NCI-H748 treated with DMSO at 0.1 percent for 48 hours (cell line): ENCODE data around the gene LARP1.
A peak's percentile ranks its signal among the peaks of the same experiment; 100 is the strongest.
"Not testable (repeated sequence)": the region's sequence is repeated elsewhere in the genome, so short reads cannot be mapped to it uniquely, and the experiment has no call there.

Experiments used
- DNase-seq: peaks from one replicate; lab custom pipeline; 2025; lab: John Stamatoyannopoulos, UW

Gene LARP1

DNA sequence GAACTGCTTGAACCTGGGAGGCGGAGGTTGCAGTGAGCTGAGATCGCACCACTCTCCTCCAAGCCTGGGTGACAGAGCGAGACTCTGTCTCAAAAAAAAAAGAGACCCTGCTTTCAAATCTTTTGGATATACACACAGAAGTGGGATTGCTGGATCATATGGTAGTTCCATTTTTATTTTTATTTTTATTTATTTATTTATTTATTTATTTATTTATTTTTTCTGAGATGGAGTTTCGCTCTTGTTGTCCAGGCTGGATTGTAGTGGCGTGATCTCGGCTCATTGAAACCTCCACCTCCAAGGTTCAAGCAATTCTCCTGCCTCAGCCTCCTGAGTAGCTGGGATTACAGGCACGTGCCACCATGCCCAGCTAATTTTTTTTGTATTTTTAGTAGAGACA is 19.8 kb upstream of the LARP1 start:
- not testable (repeated sequence) for DNase-seq

DNA sequence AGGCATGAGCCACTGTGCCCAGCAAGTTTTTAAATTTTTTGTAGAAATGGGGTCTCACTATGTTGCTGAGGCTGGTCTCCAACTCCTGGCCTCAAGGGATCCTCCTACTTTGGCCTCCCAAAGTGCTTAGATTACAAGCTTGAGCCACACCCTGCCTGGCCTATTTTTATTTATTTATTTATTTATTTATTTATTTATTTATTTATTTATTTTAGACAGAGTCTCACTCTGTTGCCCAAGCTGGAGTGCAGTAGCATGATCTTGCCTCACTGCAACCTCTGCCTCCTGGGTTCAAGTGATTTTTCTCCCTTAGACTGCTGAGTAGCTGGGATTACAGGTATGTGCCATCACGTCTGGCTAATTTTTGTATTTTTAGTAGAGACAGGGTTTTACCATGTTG is 18.8 kb upstream of the LARP1 start:
- DNase-seq, result not testable (repeated sequence)

- DNase-seq, result no peak
These were observed 17.4 kb upstream of the LARP1 start for GRCh38 chr5:154737667-154738320.

DNA sequence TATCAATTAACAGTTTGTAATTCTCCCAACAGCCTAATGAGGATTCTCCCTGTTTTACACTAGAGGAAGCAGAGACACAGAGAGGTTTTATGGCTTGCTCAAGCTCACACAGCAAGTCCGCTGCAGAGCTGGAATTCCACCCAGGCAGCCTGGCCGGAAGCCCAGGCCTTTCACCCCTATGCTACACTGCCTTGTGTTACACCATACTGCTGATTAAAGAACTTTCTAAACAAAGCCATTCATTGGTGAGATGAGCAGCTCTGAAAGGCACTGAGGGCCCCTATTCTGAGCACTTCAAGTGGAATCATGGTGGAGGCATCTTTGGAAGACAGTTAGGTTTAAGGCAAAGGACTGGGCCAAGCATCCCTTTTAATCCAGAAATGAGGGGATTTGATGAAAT is 14.7 kb upstream of the LARP1 start:
- no peak for DNase-seq

- DNase-seq, result no peak
These were observed 14.2 kb upstream of the LARP1 start for GRCh38 chr5:154740957-154741356.

DNA sequence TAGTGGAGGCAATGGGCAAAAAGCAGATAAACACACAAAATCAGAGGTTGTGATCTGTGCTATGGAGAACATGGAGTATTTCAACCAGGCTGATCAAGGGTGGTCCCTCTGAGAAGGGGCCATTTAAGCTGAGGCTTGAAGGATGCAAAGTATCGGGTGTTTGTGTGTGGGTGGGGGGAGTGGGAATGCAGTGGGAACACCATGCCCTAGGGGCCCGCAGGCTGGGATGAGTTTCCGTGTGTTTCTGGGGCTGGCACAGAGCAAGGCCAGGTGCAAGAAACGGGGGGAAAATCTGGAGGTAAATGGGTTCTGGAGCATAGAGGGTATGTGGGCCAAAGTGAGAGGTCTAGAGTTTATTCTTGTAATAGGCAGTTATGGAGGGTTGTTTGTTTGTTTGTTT is 13.8 kb upstream of the LARP1 start:
- no peak for DNase-seq

- no peak for DNase-seq
These were observed 11.4 kb upstream of the LARP1 start for GRCh38 chr5:154743812-154744211.

DNA sequence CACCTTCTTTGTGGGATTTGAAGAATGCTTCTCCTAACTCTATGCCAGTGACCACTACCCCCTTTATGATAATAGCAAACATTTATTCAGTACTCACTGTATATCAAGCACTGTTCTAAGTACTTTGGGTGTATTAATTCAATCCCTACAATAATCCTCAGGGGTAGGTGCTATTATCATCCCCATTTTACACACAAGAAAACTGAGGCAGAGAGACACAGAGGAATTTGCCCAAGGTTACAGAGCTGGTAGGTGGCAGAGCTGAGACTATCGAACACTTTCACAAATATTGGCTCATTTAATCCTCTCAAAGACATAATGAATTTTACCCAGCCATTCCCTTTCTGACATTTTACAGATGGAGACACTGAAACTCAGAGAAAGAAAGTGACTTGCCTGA is 9.8 kb upstream of the LARP1 start:
- no peak for DNase-seq

DNA sequence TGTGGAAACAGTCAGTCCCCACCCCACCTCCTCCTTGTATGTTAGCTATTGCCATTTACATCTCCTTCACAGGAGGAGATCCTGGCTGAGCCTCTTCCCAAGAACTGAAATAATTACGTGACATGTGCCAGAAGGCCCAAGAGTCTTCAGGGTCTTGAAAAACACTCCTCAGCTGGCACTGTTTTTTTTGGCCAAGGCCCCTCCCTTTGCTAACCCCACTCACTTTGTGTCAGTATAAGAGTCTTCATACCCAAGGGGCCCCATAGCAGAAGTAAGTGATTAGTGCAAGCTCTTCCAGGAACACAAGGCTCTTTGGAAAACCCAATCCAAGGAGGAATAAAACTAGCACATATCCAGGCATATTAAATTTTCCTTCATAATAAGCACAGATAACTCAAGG is 5.7 kb upstream of the LARP1 start:
- no peak for DNase-seq

GRCh38 chr5:154750641-154751040 is 4.5 kb upstream of the LARP1 start:
- not testable (repeated sequence) for DNase-seq

DNA sequence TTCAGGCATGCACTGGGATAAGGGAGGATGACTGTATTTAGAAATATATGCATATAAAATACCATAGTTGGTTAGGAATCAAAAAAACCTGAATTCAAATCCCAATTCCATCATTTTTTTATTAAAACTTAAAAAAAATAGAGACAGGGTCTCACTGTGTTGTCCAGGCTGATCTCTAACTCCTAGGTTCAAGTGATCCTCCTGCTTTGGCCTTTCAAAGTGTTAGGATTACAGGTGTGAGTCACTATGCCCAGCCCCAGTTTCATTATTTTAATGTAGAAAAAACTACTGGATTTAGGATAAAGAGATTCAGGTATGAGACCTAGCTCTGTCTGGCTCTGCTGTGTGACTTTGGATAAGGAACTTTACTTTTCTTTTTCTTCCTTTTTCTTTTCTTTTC is 3.3 kb upstream of the LARP1 start:
- no peak for DNase-seq

DNA sequence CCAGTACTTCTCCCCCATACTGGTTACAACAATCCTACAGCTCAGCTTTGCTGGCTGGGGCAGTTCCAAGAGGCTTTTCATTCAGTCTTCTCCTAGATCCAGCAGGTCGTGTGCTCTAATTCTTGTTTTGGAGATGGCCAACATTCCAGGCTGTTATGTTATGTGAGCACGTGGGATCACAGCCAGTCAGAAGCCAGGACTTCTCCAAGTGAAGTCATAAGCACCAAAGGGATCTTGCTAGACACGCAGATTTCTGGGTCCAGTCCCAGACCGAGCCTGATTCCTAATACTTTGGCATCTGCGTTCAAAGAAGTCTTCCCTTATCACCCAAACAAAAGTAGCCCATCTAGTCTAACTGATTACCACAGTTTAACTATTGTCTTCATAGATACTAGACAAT is 1.4 kb upstream of the LARP1 start:
- no peak for DNase-seq

- DNase-seq, result peak; percentile 96
These were observed 467 bp upstream of the LARP1 start for GRCh38 chr5:154754460-154755360.

GRCh38 chr5:154756009-154756867 is 1.1 kb downstream of the LARP1 start:
- DNase-seq, result peak; percentile 39

- DNase-seq, result no peak
These were observed 2.0 kb downstream of the LARP1 start for GRCh38 chr5:154756868-154757813.

GRCh38 chr5:154757814-154758406 is 2.7 kb downstream of the LARP1 start:
- DNase-seq, result no peak

DNA sequence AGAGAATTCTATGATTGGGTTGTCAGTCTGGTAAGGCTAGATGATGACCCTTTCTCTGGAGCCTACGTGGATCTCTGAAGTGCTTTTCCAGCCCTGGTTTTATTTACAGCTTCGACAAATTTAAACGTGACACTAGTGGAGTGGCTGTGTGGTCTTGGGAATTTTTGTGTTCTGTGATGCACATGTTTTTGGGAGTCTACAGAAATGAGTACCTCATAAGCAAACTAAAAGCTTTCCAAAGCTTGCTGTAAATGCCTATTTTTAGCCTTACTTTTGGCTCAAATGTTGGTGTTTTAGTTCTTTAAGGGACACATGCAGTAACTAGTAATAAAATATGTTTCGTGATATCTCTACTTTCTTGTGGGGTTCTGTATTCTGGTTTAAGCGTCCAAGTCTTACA is 3.3 kb downstream of the LARP1 start:
- no peak for DNase-seq

DNA sequence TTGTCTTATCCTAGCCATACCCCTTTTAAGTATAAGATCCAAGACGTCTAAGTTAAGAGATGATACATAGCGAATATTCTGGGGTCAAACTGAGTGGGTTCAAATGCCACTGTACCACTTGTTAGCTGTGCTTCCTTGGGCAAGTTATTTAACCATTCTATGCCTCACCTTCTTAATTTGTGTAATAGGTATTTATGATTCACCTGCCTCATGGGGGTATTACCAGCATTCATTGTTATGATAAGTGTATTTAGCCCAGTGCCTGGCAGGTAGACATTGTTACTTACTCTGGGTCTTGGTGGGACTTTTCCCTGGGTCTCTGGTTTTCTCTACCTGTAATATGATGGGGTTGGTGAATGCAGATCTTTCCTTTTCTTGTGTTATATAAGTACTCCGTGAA is 3.8 kb downstream of the LARP1 start:
- no peak for DNase-seq

DNA sequence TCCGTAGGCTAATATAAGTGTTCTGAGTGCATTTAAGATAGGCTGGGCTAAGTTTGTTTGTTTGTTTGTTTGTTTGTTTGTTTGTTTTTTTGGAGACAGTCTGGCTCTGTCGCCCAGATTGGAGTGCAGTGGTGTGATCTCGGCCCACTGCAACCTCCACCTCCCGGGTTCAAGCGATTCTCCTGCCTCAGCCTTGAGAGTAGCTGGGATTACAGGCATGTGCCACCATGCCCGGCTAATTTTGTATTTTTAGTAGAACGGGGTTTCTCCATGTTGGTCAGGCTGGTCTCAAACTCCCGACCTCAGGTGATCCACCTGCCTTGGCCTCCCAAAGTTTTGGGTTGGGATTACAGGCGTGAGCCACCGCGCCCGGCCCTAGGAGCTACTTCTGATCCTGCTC is 4.7 kb downstream of the LARP1 start:
- DNase-seq, result not testable (repeated sequence)

DNA sequence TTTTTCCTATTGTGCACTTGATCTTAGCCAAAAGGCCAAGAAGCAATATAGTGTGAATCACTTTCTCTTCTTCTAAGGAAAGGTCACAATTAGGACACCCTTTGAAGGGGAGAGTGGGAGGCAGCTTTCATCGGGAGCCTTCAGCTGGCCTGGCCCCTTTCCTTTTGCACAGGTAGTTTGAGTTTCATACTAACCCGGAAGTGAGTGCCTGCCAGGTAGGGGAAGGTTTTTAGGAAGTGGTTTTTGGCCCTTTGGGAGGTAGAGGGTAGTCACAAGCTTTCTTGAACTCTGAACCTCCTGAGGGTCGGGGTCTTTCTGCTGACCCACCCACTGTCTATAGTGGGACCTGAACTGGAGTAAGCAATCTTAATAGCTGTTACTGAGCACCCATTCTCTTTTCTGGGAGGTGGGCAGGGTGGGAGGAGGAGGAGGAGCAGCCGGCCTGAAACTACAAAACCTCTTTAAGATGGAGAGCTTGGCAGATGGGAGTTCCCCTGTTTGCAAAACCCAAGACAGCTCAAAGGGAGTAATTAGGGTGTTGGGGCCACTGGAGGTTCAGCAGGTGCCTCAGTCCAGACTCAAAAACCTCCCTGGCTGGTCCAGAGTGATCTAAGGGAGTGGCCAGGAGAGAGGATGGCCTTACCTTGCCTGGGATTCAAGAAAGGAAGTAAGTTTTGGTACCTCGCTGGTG is 6.0 kb downstream of the LARP1 start:
- DNase-seq, result no peak
